Measurements from ENCODE around the gene EYS. TPM values are rescaled to one million over a fixed set of nuclear protein-coding genes. Genes with fewer than 3 reads are reported as not detected.

Gene EYS
- total RNA-seq, 1 experiment from 2014 or later = not detected

DNA sequence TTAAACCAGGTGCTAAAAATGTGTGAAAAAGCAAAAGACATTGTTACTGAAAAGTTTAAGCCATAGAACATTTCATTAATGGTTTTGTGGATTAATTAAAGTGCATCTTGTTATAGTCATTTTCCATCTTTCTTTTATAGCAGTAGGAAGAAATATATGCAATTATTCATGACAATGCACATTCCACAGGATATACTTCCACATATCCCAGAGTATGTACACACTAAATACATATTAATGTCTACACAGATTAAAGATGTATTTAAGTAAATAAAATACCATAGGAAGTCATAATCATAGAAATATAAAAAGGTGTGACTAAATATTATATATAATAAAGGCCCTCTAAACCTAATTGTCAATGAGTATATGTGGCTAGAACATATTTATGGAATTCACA is 1492.7 kb downstream of the EYS start:
- Histone ChIP-seq H4K8ac (replicated peaks; ENCODE audit: insufficient read length, low read depth, low read length) (no peak overlapping the region), H2BK20ac (ENCODE audit: low read depth, low read length, poor library complexity, severe bottlenecking) (no peak overlapping the region), H3K14ac (ENCODE audit: insufficient read depth, low read length) (no peak overlapping the region), H4K91ac (ENCODE audit: insufficient read length, low read depth, low read length) (no peak overlapping the region), H3K4ac (ENCODE audit: low read depth, low read length) (no peak overlapping the region), H3K56ac (ENCODE audit: insufficient read length, low read depth, low read length) (no peak overlapping the region), H2BK12ac (ENCODE audit: insufficient read length, low read depth, low read length) (no peak overlapping the region), H2BK5ac (ENCODE audit: insufficient read length, low read length) (no peak overlapping the region), H4K5ac (ENCODE audit: insufficient read length, low read depth, low read length) (no peak overlapping the region), H3K9me3 (ENCODE audit: control insufficient read depth, low read depth, low read length) (no peaks in the 10 kb centered on the region), H2BK120ac (ENCODE audit: low read depth, low read length, poor library complexity, severe bottlenecking) (no peak overlapping the region), H2AK5ac (ENCODE audit: insufficient read length, low read length) (no peak overlapping the region), H3K27me3 (ENCODE audit: insufficient read depth, low read length) (no peaks in the 10 kb centered on the region), H3K4me1 (ENCODE audit: insufficient read depth, low read length) (no peaks in the 10 kb centered on the region), H3K27ac (ENCODE audit: insufficient read length, low read depth, low read length) (no peak overlapping the region), H3K79me1 (ENCODE audit: insufficient read depth, low read depth, low read length, poor library complexity, severe bottlenecking) (no peaks in the 10 kb centered on the region), H3K79me2 (ENCODE audit: insufficient read depth, low read length) (no peaks in the 10 kb centered on the region), H2BK15ac (ENCODE audit: low read depth, low read length) (no peak overlapping the region), H3K4me2 (ENCODE audit: insufficient read depth, insufficient read length, low read length) (no peak overlapping the region), H3T11ph (ENCODE audit: low read length) (no peak overlapping the region), H3K23me2 (ENCODE audit: insufficient read length, low read depth, low read length, poor library complexity, severe bottlenecking) (no peaks in the 10 kb centered on the region), H3K9ac (ENCODE audit: extremely low read depth, insufficient read length, low read length) (no peak overlapping the region), H3K23ac (ENCODE audit: insufficient read length, low read depth, low read length) (no peak overlapping the region), H3K18ac (ENCODE audit: insufficient read length, low read depth, low read length) (no peak overlapping the region), H2AFZ (ENCODE audit: low read length) (no peak overlapping the region), H4K20me1 (ENCODE audit: control insufficient read depth, insufficient read depth, insufficient read length) (no peaks in the 10 kb centered on the region)
- Mint-ChIP-seq H3K27me3 (ENCODE audit: low read depth) (no peaks in the 10 kb centered on the region), H3K4me3 (no peak overlapping the region), H3K4me1 (peaks cover 6 to 7% of the 10 kb centered on the region in 2 experiments; a peak in 2 of 4 replicates), H3K36me3 (ENCODE audit: insufficient read depth in 1 of 3, low read depth in 3 of 3) (no peaks in the 10 kb centered on the region), H3K9me3 (no peaks in the 10 kb centered on the region), H3K27ac (no peak overlapping the region)
- TF ChIP-seq CTCF (conservative IDR thresholded peaks at IDR 0.05) = no peak
- DNase-seq = no peak
